Stimulated activated CD8-positive, alpha-beta memory T cell treated with anti-CD3 and anti-CD28 coated beads, Interleukin-4, amount 100 ng/mL, for 1 hour (primary cell): ENCODE measurements around the gene ZBTB24.

ENCODE experiments used
- DNase-seq, 2 donors: peaks; one replicate each; pipeline ENCODE4 v3.0.0-alpha.2; 2020; ENCODE audit warnings: low read depth in 2 of 2, low spot score in 1 of 2

The ZBTB24 gene

DNA sequence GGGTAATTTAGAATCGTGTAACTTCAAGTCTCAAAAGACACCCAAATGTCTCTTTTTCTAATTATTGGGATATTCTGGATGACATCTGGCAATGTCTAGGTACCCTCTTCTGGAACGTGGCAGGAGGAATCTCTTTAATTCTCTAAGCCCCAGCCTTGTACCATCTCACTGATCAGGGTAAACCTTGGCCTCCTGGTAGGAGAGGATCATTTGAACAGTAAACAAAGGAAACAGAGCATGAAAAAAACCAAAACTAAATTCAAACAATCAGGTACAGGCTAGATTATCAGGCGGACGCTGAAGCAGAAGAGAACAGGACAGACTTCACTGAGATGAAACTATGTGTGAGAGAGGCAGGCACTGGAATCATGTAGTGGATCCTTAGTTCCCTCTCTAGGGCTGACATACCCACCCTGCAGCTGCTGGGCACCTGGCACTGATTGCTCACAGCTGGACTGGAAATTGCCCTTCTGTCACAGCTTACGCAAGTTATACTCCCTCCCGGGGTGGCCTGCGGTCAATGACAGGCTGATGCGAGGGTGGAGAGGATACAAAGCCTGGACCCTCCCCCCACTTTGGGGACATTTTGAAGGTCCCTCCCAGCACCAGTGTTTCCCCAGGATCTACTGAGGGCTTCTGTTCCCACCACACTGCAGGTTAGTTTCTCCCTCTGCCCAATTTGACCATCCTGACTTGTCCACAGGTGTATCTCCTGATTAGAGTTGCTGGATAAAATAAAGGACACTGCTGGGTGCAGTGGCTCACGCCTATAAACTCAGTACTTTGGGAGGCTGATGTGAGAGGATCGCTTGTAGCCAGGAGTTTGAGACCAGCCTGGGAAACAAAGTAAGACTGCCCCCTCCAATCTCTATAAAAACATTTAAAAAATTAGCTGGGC, 20.6 kb upstream of the ZBTB24 start:
- no peak for DNase-seq

- no peak for DNase-seq
These were observed 15.9 kb upstream of the ZBTB24 start for GRCh38 chr6:109498936-109499335.

GRCh38 chr6:109498052-109498451, 15.0 kb upstream of the ZBTB24 start:
- DNase-seq = no peak

GRCh38 chr6:109496036-109496772, 13.2 kb upstream of the ZBTB24 start:
- no peak for DNase-seq

GRCh38 chr6:109493865-109494264, 10.8 kb upstream of the ZBTB24 start:
- no peak for DNase-seq

DNA sequence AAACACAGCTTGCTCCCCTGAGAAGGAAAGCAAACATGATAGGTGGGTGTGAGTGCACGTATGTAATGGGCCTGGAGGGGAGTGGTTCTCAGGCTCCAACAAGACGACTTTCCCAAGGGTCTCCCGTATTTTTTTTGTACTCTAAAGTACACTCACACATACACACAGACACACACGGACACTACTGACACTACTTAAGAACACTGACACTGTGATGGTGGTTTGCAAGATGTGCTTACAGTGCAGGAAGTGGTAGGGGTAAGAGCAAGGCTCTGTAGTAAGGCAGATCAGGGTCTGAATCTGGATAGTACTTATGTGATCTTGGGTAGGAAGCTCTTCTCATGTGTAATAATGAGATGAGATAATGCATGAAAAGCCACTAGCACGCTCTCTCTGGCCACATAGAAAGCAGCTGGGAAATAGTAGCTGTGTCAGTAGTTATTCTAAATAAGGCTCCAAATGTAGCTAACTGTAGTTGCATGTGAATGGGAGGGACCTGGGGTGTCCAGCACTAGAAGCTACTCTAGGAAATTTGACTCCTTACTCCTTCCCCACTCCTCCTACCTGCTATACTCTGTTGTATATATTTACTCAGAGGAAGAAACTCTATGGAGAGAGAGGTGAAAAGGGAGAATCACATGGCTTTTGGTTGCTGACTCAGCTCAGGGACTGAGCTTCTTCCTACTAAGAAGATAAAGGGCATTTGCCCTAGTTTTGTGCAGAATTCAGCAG, 8.4 kb upstream of the ZBTB24 start:
- DNase-seq = no peak

- DNase-seq = no peak
These were observed 7.7 kb upstream of the ZBTB24 start for GRCh38 chr6:109490713-109491112.

DNA sequence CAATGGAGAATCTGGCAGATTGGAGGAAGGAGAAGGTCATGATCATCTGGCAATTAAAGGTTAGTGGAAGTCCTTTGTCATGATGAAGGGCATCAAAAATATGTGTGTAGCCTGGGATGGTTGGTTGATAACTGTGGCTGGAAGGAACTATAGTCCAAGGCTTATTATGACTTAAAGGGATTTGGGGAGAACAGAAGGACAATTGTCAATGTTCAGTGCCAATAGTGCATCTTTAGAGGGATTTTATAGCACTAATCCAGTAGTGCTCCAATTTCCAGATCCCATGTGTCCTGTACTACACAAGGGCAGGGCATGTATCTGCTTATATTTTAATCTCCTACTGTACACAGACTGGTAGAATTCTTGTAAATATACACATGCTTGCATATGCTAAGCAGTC, 5.0 kb upstream of the ZBTB24 start:
- DNase-seq = no peak

GRCh38 chr6:109486068-109486467, 3.0 kb upstream of the ZBTB24 start:
- no peak for DNase-seq

- DNase-seq = no peak
These were observed 2.4 kb upstream of the ZBTB24 start for GRCh38 chr6:109485266-109485935.

DNA sequence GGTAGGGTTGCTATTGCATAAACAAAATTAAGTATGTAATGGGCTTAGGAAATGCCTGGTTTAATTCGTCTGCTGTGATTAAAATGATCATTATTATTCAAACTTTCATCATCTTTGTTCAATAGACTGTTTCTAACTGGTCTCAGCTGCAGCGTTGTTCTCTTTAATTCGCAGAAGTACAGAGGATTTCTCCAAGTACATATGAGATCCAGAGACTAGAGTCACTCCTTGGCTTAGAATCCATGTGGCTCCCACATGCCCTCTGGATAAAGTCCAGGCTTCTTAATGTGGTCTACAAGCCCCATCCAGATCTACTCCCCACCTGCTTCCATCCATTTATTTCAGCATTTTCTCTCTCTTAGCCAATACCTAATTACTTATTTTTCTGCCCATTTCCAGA, 1.1 kb upstream of the ZBTB24 start:
- no peak for DNase-seq

- no peak for DNase-seq
These were observed 677 bp upstream of the ZBTB24 start for GRCh38 chr6:109483735-109484057.

DNA sequence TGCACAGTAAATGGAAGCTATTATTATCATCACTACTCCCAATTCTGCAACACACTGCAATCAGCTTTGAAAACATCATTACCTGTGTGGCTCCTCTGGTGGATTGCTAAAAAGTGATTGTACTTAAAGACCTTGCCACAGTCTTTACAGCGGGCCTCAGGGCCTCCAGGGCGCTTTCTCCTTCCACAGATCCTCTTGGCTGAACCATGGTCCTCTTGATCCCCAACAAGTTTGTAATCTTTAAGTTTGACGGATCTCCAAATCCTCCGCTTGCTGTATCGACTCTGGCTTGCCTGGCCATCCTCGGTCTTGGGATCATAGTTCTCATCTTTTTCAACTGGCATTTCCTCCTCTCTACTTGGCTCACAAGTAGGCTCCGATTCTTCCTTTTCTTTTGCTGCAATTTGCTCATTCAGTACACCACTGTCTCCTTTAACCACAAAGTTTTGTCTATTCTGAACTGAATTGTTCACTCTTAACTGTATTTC, 2.0 kb downstream of the ZBTB24 start:
- DNase-seq = no peak

GRCh38 chr6:109478841-109479624, 4.0 kb downstream of the ZBTB24 start:
- no peak for DNase-seq

DNA sequence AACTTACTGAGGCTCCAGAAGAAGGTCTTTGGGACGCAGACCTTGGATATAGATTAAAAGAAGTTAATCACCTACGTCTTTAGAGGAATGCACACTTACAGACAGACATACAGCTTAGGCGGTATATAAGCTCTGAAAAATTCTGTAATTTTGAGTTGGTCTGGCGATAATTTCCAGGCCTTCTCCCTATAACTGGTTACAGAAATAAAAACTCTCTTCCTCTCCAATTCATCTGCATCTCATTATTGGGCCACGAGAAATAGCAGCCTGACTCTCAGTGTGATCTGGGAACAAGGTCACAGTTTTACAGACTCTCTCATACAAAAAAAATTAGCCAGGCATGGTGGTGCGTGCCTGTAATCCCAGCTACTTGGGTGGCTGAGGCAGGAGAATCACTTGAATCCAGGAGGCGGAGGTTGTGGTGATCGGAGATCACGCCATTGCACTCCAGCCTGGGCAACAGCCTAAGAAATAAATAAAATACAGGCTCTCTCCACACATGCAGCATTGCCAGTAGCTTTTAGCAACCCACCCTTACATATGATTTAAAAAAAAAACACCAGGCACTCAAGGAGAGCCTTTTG, 4.7 kb downstream of the ZBTB24 start:
- no peak for DNase-seq

DNA sequence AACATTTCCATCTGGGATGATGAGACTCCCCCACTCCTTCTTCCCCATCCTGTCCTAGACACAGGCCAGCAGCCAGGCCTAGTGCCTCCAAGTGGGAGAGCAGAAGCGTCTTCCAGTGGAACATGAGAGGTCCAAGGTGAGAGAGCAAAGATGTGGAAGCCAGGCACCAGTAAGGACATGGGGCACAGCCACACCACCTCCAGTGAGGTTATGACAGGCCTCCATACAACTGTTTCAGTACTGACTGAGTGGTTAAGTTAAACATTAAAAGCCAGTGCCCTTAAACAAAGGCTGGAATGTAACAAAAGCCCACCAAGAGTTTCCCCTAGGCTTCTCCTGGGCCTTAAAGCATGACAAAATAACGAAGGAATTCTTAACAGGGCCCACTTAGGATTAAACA, 5.3 kb downstream of the ZBTB24 start:
- DNase-seq = no peak

- DNase-seq = no peak
These were observed 5.8 kb downstream of the ZBTB24 start for GRCh38 chr6:109477184-109477583.

DNA sequence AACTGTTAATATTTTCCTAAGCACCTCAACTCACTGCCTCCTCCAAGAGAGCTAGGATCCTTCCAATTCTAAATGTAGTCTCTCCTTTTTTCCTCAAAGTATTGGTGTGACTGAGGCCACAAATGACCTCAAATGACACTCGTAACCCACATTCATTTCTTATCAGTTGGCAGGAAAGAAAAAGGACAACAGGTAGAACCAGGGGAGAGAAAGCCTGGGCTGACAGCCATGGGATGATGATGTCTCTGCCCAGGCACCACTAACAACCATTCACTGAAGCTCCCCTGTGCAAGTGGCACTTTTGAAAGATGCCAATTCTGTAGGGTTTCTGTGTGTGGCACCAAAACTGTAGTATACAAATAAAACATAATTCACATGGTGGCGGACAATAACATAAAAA, 7.4 kb downstream of the ZBTB24 start:
- DNase-seq = no peak

GRCh38 chr6:109474995-109475394, 8.0 kb downstream of the ZBTB24 start:
- DNase-seq = no peak

- DNase-seq = no peak
These were observed 9.9 kb downstream of the ZBTB24 start for GRCh38 chr6:109473120-109473519.
